ENCODE data around the gene SURF6. TPM values are rescaled to one million over a fixed set of nuclear protein-coding genes. Genes with fewer than 3 reads are reported as not detected.

Gene SURF6
- total RNA-seq, 2 experiments from 2014 or later: 24.9 to 28.3 TPM

DNA sequence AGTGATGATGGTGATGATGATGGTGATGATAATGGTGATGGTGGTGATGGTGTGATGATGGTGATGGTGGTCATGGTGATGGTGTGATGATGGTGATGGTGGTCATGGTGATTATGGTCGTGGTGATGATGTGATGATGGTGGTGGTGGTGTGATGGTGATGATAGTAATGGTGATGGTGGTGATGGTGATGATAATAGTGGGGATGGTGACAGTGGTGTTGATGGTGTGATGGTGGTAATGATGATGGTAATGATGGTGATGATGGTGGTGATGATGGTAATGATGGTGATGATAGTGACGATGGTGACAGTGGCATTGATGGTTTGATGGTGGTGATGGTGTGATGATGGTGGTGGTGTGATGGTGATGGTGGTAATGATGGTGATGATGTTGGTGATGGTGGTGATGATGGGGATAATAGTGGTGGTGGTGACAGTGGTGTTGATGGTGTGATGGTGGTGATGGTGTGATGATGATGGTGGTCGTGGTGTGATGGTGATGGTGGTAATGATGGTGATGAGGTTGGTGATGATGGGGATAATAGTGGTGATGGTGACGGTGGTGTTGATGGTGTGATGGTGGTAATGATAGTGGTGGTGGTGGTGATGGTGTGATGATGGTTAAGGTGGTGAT is 46.6 kb upstream of the SURF6 start:
- ChIA-PET CTCF (no interaction called here), POLR2A (no interaction called here)
- TF ChIP-seq, protein P1, sequence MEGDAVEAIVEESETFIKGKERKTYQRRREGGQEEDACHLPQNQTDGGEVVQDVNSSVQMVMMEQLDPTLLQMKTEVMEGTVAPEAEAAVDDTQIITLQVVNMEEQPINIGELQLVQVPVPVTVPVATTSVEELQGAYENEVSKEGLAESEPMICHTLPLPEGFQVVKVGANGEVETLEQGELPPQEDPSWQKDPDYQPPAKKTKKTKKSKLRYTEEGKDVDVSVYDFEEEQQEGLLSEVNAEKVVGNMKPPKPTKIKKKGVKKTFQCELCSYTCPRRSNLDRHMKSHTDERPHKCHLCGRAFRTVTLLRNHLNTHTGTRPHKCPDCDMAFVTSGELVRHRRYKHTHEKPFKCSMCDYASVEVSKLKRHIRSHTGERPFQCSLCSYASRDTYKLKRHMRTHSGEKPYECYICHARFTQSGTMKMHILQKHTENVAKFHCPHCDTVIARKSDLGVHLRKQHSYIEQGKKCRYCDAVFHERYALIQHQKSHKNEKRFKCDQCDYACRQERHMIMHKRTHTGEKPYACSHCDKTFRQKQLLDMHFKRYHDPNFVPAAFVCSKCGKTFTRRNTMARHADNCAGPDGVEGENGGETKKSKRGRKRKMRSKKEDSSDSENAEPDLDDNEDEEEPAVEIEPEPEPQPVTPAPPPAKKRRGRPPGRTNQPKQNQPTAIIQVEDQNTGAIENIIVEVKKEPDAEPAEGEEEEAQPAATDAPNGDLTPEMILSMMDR (IDR thresholded peaks at IDR 0.05): no peak
- H3K27ac Mint-ChIP-seq: no peak overlapping the region
- H3K36me3 Mint-ChIP-seq (ENCODE audit: low read depth): no peaks in the 10 kb centered on the region
- intact Hi-C loops (cut with micrococcal nuclease): no loop called here
- ATAC-seq: no peak
- H3K9me3 Mint-ChIP-seq: no peaks in the 10 kb centered on the region
- no peak overlapping the region for H3K4me3 Mint-ChIP-seq
- no peaks in the 10 kb centered on the region for H3K4me1 Mint-ChIP-seq (ENCODE audit: low read depth)
- DNase-seq: no peak
- H3K27me3 Mint-ChIP-seq: no peaks in the 10 kb centered on the region

DNA sequence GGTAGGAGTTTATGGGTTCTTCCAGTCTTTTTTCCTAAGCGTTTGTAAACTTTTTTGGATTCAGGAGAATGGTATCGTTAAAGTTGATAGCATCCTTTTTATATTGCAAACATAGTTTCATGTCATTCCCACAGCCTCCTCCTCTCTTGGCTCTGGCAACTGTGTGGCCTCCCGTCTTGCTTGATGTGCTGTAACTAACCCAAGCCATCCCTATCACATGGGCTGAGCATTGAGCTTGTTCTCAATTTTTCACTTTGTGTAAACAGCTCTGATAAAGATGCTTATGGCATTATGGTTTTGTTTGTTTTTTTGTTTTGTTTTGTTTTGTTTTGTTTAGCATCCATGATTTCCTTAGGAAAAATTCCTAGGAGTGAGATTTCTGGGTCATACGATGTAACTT is 44.7 kb upstream of the SURF6 start:
- TF ChIP-seq, protein P1 (IDR thresholded peaks at IDR 0.05): no peak
- no peak for DNase-seq
- Mint-ChIP-seq H3K4me1 (ENCODE audit: low read depth) (no peaks in the 10 kb centered on the region), H3K27ac (no peak overlapping the region), H3K4me3 (no peak overlapping the region), H3K9me3 (no peaks in the 10 kb centered on the region), H3K27me3 (no peaks in the 10 kb centered on the region), H3K36me3 (ENCODE audit: low read depth) (no peaks in the 10 kb centered on the region)
- no peak for ATAC-seq
- CTCF ChIA-PET: no interaction called here
- intact Hi-C loops (cut with micrococcal nuclease): no loop called here
- POLR2A ChIA-PET: no interaction called here

DNA sequence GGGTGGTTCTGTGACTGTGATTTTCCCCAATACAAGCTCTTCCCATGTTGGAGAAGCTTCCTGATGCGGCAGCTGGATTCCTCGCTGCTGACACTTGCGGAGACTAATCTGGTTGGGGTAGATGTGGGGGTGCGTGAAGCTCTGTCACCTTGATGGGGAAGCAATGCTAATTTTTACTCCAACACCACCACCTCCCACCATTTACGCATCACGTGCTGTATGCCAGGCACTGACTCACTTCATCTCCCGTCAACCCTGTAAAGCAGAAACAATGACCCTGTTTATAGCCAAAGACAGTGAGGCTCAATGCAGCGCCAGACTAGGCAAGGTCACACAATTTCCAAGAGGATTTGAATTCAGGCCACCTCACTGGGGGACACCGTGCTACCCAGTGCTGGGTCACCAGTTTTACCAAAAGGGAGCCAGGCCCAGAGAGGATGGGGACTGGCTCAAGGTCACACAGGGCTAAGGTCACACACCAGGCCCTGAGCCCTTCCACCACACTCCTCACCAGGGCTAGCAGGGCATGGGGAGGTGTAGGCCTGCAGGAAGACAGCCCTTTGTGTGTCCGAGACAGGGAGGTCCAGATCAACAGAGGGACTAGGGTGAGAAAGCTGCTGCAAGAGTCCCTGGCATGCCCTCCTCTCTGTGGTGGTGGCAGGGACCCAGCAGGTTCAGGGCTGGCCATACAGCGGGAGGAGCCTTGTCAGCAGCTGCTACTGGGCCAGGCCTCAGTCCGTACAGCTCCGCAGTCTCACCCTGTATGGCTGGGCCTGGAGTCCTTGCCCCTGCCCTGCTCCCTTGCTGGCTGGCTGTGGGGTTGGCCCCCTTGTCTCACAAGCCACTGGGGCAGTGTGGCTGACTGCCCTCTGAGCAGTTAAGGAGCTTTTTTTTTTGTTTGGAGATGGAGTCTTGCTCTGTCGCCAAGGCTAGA is 43.4 kb upstream of the SURF6 start:
- POLR2A ChIA-PET: interaction anchor here (0.8 to 1.8 kb wide), 3 partner anchors 8 to 37 kb away, joined by 3 to 4 read pairs (median 4); partner anchors contain the start of genes MED22 and RPL7A
- CTCF ChIA-PET: interaction anchor here (0.6 to 1.3 kb wide), 3 partner anchors 33 to 141 kb away, joined by 3 to 4 read pairs (median 4); no protein-coding TSS in a partner anchor
- no peaks in the 10 kb centered on the region for H3K9me3 Mint-ChIP-seq
- H3K4me1 Mint-ChIP-seq (ENCODE audit: low read depth): peaks cover 4% of the 10 kb centered on the region
- no peak overlapping the region for H3K4me3 Mint-ChIP-seq
- ATAC-seq (no peak), DNase-seq (no peak)
- intact Hi-C loops (cut with micrococcal nuclease): loop anchor here (10.0 kb wide), 1 partner anchor 105 kb away; no protein-coding TSS in a partner anchor
- no peaks in the 10 kb centered on the region for H3K27me3 Mint-ChIP-seq
- H3K27ac Mint-ChIP-seq: no peak overlapping the region
- TF ChIP-seq, protein P1 (IDR thresholded peaks at IDR 0.05): no peak
- peaks cover 8% of the 10 kb centered on the region for H3K36me3 Mint-ChIP-seq (ENCODE audit: low read depth)

DNA sequence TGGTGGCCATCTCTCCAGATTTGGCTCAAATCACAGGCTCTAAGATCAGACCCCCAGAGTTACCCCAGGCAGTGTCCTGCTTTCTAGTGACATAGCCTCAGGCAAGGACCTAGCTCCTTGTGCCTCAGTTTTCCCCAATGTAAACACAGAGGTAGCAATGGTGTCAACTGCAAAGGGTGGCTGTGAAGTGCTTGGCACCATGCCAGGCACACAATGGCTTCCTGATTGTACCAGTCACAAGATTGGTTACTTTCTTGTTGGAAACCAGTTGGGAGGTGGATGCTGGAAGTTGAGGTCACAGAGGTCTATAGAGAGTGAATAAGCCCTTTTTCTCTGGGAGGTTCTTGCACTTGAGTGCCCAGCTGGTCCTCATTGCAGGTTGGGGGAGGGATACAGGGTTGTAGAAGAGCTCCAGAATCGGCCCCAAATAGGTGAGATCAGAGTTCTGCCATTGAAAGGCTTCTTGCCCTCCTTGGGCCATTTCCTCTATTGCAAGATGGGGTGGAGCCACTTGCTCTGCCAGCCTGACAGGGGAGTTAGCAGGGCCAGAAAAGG is 42.5 kb upstream of the SURF6 start:
- no peak overlapping the region for H3K27ac Mint-ChIP-seq
- POLR2A ChIA-PET: interaction anchor here (1.4 to 1.8 kb wide), 4 partner anchors 11 to 36 kb away, joined by 3 to 5 read pairs (median 4); partner anchors contain the start of genes MED22 and RPL7A
- TF ChIP-seq, protein P1 (IDR thresholded peaks at IDR 0.05): no peak
- H3K9me3 Mint-ChIP-seq: no peaks in the 10 kb centered on the region
- peaks cover 14% of the 10 kb centered on the region for H3K36me3 Mint-ChIP-seq (ENCODE audit: low read depth)
- ATAC-seq (no peak), DNase-seq (no peak)
- H3K27me3 Mint-ChIP-seq: no peaks in the 10 kb centered on the region
- peaks cover 9% of the 10 kb centered on the region for H3K4me1 Mint-ChIP-seq (ENCODE audit: low read depth)
- no peak overlapping the region for H3K4me3 Mint-ChIP-seq
- intact Hi-C loops (cut with micrococcal nuclease): loop anchor here (10.0 kb wide), 1 partner anchor 106 kb away; no protein-coding TSS in a partner anchor
- CTCF ChIA-PET: interaction anchor here (0.6 to 2.1 kb wide), 3 partner anchors 25 to 231 kb away, joined by 3 to 6 read pairs (median 3); no protein-coding TSS in a partner anchor

All from activated CD8-positive, alpha-beta T cell treated with anti-CD3 and anti-CD28 coated beads for 36 hours (primary cell).